Breast epithelium (tissue), 3 donors: ENCODE results near the gene ARHGEF10L.

Experiments
- POLR2A ChIP-seq: fragments of 450-650 bp; IDR thresholded peaks from one replicate; pipeline ENCODE4 v1.6.1; 2016; ENCODE audit warnings: antibody characterized with exemption, mild to moderate bottlenecking, moderate library complexity
- POLR2AphosphoS5 ChIP-seq, 3 donors: sonication (generic); formaldehyde crosslinking; IDR thresholded peaks; one replicate each; pipeline ENCODE4 v1.6.1; 2017; ENCODE audit warnings: antibody characterized with exemption in 3 of 3
- TF ChIP-seq, protein P1 (sequence below), 3 donors: fragments of 450-650 bp; IDR thresholded peaks; one replicate each; pipeline ENCODE4 v1.5.1; 2016 to 2017; ENCODE audit warnings: antibody characterized with exemption in 3 of 3, mild to moderate bottlenecking in 3 of 3, moderate library complexity in 3 of 3

DNA sequence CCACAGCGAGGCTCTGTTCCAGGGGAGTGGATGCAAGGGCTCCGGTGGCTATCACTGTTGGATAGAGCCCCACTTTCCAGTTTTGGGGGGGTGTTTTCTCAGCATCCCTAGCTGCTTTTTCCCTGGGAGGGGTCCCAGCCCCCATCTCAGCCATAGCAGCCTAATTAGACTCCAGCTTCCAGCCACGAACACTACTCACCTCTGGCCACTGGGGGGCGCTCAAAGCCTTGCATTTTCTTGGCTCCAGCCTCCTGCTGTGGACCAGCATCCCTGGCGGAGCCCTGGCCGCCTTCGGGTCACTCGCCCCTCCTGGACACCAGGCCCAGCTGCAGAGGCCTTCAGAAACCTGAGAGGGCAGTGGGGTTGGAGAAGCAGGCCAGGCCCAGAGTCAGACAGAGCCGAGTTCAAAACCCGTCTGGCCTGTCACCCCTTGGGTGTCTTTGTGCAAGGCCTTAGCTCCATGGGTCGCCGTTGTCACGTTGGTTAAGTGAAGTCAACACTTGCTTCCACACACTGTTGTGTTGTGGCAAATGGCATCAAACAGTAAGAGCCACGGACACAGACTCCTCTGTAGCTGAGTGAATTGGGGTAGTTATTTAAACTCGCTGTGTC, 122.2 kb downstream of the ARHGEF10L start:
- TF ChIP-seq, protein P1, sequence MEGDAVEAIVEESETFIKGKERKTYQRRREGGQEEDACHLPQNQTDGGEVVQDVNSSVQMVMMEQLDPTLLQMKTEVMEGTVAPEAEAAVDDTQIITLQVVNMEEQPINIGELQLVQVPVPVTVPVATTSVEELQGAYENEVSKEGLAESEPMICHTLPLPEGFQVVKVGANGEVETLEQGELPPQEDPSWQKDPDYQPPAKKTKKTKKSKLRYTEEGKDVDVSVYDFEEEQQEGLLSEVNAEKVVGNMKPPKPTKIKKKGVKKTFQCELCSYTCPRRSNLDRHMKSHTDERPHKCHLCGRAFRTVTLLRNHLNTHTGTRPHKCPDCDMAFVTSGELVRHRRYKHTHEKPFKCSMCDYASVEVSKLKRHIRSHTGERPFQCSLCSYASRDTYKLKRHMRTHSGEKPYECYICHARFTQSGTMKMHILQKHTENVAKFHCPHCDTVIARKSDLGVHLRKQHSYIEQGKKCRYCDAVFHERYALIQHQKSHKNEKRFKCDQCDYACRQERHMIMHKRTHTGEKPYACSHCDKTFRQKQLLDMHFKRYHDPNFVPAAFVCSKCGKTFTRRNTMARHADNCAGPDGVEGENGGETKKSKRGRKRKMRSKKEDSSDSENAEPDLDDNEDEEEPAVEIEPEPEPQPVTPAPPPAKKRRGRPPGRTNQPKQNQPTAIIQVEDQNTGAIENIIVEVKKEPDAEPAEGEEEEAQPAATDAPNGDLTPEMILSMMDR (IDR thresholded peaks at IDR 0.05): peak; percentile 66 to 78 (median 74)
- no peak for TF ChIP-seq POLR2AphosphoS5 (IDR thresholded peaks at IDR 0.05)
- no peak for TF ChIP-seq POLR2A
